Measurements from ENCODE around the gene PI16. TPM values are rescaled to one million over a fixed set of nuclear protein-coding genes. Genes with fewer than 3 reads are reported as not detected.

Gene PI16
- total and polyA plus RNA-seq, 2 donors = 67.1 to 107 TPM

DNA sequence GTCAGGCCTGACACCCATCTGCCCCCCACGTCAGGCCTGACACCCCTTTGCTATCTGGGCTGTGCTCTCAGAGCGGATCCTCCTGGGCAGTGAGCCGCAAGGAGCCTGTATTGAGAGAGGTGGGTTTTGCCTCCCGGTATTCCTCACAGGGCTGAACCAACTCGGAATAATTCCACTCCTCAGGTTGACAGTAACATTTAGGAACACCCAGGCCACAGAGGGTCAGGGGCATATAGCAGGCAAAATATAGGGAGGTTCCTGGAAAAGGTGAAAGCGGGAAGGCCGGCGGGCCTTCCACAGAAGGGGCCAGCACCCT is 44.1 kb downstream of the PI16 start:
- Histone ChIP-seq H3K36me3 (ENCODE audit: insufficient read depth) (no peaks in the 10 kb centered on the region), H3K4me1 (ENCODE audit: insufficient read depth) (no peaks in the 10 kb centered on the region), H3K4me3 (ENCODE audit: low read depth, low read length) (no peak overlapping the region), H3K27ac (ENCODE audit: low read depth) (no peak overlapping the region)
- DNase-seq (ENCODE audit: extremely low spot score) = no peak
- WGBS = 80% methylated on average over 8 of the region's 8 CpGs

- no peak overlapping the region for H3K4me3 ChIP-seq (ENCODE audit: low read depth, low read length)
- DNase-seq (ENCODE audit: extremely low spot score) = no peak
- no peaks in the 10 kb centered on the region for H3K36me3 ChIP-seq (ENCODE audit: insufficient read depth)
- no peak overlapping the region for H3K27ac ChIP-seq (ENCODE audit: low read depth)
- H3K4me1 ChIP-seq (ENCODE audit: insufficient read depth) = no peaks in the 10 kb centered on the region
- WGBS = 76% methylated on average over 15 of the region's 15 CpGs
Observed at GRCh38 chr6:36999061-36999750, 44.7 kb downstream of the PI16 start.

DNA sequence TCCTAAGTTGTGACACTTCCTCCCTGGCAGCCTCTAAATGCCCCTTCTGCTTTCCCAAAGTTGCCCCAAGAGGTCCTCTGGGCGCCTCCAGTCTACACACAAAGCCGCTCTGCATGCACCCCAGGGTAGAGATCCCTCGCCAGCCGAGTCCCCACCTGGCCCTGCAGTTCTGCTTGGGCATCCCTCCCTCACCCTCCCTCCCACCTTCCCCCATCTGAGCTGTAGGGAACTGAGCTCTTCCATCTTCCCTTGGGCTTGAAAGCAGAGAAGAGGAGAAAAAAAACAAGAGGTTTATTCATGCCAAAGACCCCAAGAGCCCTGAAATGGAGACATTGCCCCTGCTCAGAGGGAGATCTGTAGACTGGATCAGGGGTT is 45.2 kb downstream of the PI16 start:
- DNase-seq (ENCODE audit: extremely low spot score) = no peak
- H3K4me3 ChIP-seq (ENCODE audit: low read depth, low read length) = no peak overlapping the region
- no peaks in the 10 kb centered on the region for H3K36me3 ChIP-seq (ENCODE audit: insufficient read depth)
- 91% methylated on average over 4 of the region's 4 CpGs for WGBS
- H3K27ac ChIP-seq (ENCODE audit: low read depth) = no peak overlapping the region
- H3K4me1 ChIP-seq (ENCODE audit: insufficient read depth) = no peaks in the 10 kb centered on the region

GRCh38 chr6:37004044-37004980 is 49.8 kb downstream of the PI16 start:
- Histone ChIP-seq H3K36me3 (ENCODE audit: insufficient read depth) (no peaks in the 10 kb centered on the region), H3K4me1 (ENCODE audit: insufficient read depth) (no peaks in the 10 kb centered on the region), H3K27ac (ENCODE audit: low read depth) (no peak overlapping the region), H3K4me3 (ENCODE audit: low read depth, low read length) (no peak overlapping the region)
- no peak for DNase-seq (ENCODE audit: extremely low spot score)
- WGBS = 74% methylated on average over 11 of the region's 11 CpGs

GRCh38 chr6:37005061-37005810 is 50.7 kb downstream of the PI16 start, which contains the start of gene FGD2:
Gene FGD2, plus strand, starts transcription at chr6:37005655. Its CDS starts 163 bp downstream, at chr6:37005818.
- Histone ChIP-seq H3K4me3 (ENCODE audit: low read depth, low read length) (no peak within 1 kb of the TSS), H3K36me3 (ENCODE audit: insufficient read depth) (no peaks in the 10 kb centered on the region), H3K4me1 (ENCODE audit: insufficient read depth) (no peaks in the 10 kb centered on the region), H3K27ac (ENCODE audit: low read depth) (no peak within 1 kb of the TSS)
- WGBS = 73% methylated on average over 14 of the region's 14 CpGs
- DNase-seq (ENCODE audit: extremely low spot score) = no peak

DNA sequence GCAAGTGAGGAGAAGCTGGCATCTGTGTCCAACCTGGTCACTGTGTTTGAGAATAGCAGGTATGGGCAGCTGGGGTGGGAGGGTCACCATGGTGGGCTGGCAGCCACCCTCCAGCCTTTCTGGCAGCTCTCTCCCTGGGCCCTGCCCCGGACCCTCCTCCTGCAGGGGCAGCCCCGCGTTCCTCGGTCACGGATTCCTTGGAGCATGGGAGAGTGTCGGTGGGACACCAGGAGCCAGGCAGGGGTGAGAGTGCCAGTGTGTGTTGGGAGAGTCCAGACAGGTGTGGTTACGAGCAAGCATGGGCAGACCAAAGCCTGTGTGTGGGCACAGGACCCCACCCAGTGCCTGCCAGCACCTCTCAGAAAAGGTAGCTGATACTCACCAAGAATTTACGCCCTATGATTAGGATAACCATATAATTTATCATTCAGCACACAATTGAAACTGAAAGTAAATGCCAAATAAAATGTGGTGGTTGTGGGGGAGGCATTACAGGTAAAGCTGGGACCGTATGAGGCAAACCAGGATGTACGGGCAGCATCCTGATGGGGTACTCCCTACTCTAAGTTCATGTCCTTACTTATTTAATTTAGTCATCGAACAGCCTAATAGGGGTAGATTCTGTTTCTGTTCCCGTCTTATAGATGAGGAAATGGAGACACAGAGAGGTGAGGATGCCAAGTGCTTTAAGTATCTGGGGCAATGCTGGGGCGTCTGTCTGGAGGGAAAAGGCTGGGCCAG is 51.5 kb downstream of the PI16 start:
- Histone ChIP-seq H3K36me3 (ENCODE audit: insufficient read depth) (no peaks in the 10 kb centered on the region), H3K4me1 (ENCODE audit: insufficient read depth) (no peaks in the 10 kb centered on the region), H3K27ac (ENCODE audit: low read depth) (no peak overlapping the region), H3K4me3 (ENCODE audit: low read depth, low read length) (no peak overlapping the region)
- 77% methylated on average over 13 of the region's 13 CpGs for WGBS
- DNase-seq (ENCODE audit: extremely low spot score) = no peak

DNA sequence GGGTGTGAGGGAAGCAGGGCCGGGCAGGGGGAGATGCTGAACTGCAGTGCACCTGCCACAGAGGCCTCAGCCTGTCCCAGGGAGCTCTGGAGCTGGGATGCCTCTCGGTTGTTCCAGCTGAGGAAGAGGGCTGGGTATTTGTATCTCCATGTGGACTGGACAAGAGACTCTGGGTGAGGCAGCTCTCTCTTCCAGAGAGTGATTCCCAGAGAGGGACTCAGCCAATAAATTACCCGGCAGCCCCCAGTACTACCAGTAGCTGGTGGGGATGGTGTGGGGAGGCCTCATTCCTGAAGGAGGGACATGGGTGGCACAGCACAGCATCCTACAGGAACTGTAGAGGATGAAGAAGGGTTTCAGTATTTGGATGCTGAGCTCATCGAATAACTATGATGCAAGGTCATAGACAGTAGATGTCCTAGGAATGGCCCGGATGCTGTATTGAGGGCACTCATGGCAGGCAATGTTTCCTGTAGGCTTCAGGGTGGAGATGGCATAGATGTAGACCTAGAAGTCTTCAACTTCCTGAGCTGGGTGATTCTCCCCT is 52.3 kb downstream of the PI16 start:
- Histone ChIP-seq H3K4me3 (ENCODE audit: low read depth, low read length) (no peak overlapping the region), H3K27ac (ENCODE audit: low read depth) (no peak overlapping the region), H3K4me1 (ENCODE audit: insufficient read depth) (no peaks in the 10 kb centered on the region), H3K36me3 (ENCODE audit: insufficient read depth) (no peaks in the 10 kb centered on the region)
- DNase-seq (ENCODE audit: extremely low spot score) = no peak
- 75% methylated on average over 5 of the region's 5 CpGs for WGBS

DNA sequence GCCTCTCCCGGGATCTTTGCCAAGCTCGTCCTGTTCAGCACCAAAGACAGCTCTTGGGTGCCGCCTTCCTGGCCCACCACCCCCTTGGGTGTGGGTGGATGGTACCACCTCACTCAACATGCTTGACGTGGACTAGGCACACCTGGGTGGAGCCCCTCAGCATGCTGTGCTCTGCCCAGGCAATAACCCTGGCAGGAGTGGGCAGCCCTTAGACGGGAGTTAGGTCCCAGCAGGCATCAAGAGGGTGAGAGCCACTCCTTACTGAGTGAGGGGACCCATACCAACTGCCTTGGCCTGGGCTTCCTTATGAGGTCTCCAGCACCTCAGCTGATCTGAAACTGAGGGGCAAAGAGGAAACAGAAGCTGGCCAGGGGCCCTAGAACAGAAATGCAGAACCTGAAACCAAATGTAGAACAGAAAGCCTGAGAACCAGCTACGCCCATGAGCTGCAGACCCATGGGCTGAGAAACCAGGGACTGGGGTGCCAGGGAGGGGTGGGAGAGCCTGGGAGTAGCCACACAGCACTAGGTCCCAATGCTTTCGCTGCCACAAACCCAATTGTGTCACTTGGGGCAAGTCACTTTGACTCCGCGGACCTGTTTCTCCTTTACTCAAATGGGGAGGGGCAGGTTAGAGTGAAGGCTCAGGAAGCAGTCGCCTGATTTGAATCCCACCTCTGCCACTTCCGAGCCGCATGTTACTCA is 53.0 kb downstream of the PI16 start:
- Histone ChIP-seq H3K36me3 (ENCODE audit: insufficient read depth) (no peaks in the 10 kb centered on the region), H3K4me3 (ENCODE audit: low read depth, low read length) (no peak overlapping the region), H3K27ac (ENCODE audit: low read depth) (no peak overlapping the region), H3K4me1 (ENCODE audit: insufficient read depth) (no peaks in the 10 kb centered on the region)
- no peak for DNase-seq (ENCODE audit: extremely low spot score)
- 67% methylated on average over 12 of the region's 12 CpGs for WGBS

GRCh38 chr6:37008484-37009465 is 54.2 kb downstream of the PI16 start:
- no peak for DNase-seq (ENCODE audit: extremely low spot score)
- H3K4me1 ChIP-seq (ENCODE audit: insufficient read depth) = no peaks in the 10 kb centered on the region
- H3K4me3 ChIP-seq (ENCODE audit: low read depth, low read length) = no peak overlapping the region
- H3K27ac ChIP-seq (ENCODE audit: low read depth) = no peak overlapping the region
- WGBS = 84% methylated on average over 15 of the region's 15 CpGs
- no peaks in the 10 kb centered on the region for H3K36me3 ChIP-seq (ENCODE audit: insufficient read depth)

DNA sequence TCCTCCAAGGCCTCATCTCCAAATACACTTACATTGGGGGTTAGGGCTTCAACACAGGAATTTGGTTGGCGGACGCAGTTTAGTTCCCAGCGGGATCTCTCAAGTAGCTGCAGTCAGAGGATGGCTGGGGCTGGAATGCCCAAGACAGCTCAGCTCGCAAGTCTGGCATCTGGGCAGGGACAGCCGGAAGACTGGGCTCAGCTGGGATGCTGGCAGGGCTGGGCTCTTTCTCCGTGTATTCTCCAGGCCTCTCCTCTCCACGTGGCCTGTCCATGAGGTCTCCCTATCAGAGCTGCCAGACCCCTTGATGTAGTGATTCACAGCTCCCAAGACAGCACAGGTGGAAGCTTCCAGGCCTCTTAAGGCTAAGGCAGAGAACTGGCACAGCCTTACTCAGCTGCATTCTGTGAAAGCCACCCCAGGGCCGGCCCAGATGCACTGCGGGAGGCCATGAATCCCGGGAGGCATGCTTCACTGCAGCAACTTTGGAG is 55.9 kb downstream of the PI16 start:
- Histone ChIP-seq H3K4me3 (ENCODE audit: low read depth, low read length) (no peak overlapping the region), H3K4me1 (ENCODE audit: insufficient read depth) (no peaks in the 10 kb centered on the region), H3K36me3 (ENCODE audit: insufficient read depth) (no peaks in the 10 kb centered on the region), H3K27ac (ENCODE audit: low read depth) (no peak overlapping the region)
- WGBS = 90% methylated on average over 10 of the region's 10 CpGs
- no peak for DNase-seq (ENCODE audit: extremely low spot score)

- Histone ChIP-seq H3K27ac (ENCODE audit: low read depth) (no peak overlapping the region), H3K36me3 (ENCODE audit: insufficient read depth) (no peaks in the 10 kb centered on the region), H3K4me1 (ENCODE audit: insufficient read depth) (no peaks in the 10 kb centered on the region), H3K4me3 (ENCODE audit: low read depth, low read length) (no peak overlapping the region)
- DNase-seq (ENCODE audit: extremely low spot score) = no peak
- WGBS = 86% methylated on average over 11 of the region's 11 CpGs
Observed at GRCh38 chr6:37011656-37012378, 57.3 kb downstream of the PI16 start.

Data from urinary bladder (tissue), 4 donors.